Measurements from ENCODE around the gene DLG2. TPM values are rescaled to one million over a fixed set of nuclear protein-coding genes. Genes with fewer than 3 reads are reported as not detected.

The DLG2 gene
- total RNA-seq, 1 experiment from 2014 or later: 17.5 TPM

GRCh38 chr11:83746921-83747585 lies 1880.1 kb downstream of the DLG2 start:
- TF ChIP-seq ZSCAN18 (CRISPR knock-in tag; IDR thresholded peaks at IDR 0.05) (no peak), CDX4 (CRISPR knock-in tag; IDR thresholded peaks at IDR 0.05; ENCODE audit: borderline replicate concordance) (no peak), JUN (CRISPR knock-in tag; IDR thresholded peaks at IDR 0.05) (no peak), GABPB1 (CRISPR knock-in tag; IDR thresholded peaks at IDR 0.05) (no peak), ARID4B (CRISPR knock-in tag; IDR thresholded peaks at IDR 0.05; ENCODE audit: borderline replicate concordance) (no peak), TCF7 (CRISPR knock-in tag; IDR thresholded peaks at IDR 0.05; ENCODE audit: low read depth) (no peak), KAT7 (CRISPR knock-in tag; IDR thresholded peaks at IDR 0.05; ENCODE audit: borderline replicate concordance) (no peak), MYBL2 (CRISPR knock-in tag; IDR thresholded peaks at IDR 0.05) (no peak), E2F1 (CRISPR knock-in tag; IDR thresholded peaks at IDR 0.05) (no peak), ERG (CRISPR knock-in tag; IDR thresholded peaks at IDR 0.05) (no peak), GTF2I (CRISPR knock-in tag; conservative IDR thresholded peaks at IDR 0.05) (no peak), ZNF281 (CRISPR knock-in tag; IDR thresholded peaks at IDR 0.05) (no peak), NR2C2 (CRISPR knock-in tag; IDR thresholded peaks at IDR 0.05) (no peak), ZNF121 (CRISPR knock-in tag; IDR thresholded peaks at IDR 0.05) (no peak), PREB (CRISPR knock-in tag; IDR thresholded peaks at IDR 0.05; ENCODE audit: borderline replicate concordance) (no peak)
- ChIA-PET CTCF (no interaction called here), POLR2A (no interaction called here)
- no peak overlapping the region for H3K27ac Mint-ChIP-seq
- peaks cover 17% of the 10 kb centered on the region for H3K9me3 Mint-ChIP-seq
- no peaks in the 10 kb centered on the region; the same call in 1 of the 2 replicates for H3K27me3 Mint-ChIP-seq (ENCODE audit: low read depth)
- no peaks in the 10 kb centered on the region for H3K4me1 Mint-ChIP-seq
- ATAC-seq (no peak), DNase-seq (ENCODE audit: low spot score) (no peak)
- H3K4me3 Mint-ChIP-seq: no peak overlapping the region
- H3K36me3 Mint-ChIP-seq: peaks cover 2% of the 10 kb centered on the region; the same call in 1 of the 2 replicates

Data from WTC11 (cell line).